HepG2 (cell line): ENCODE results near the gene SH3PXD2A. TPM values are rescaled to one million over a fixed set of nuclear protein-coding genes. Genes with fewer than 3 reads are reported as not detected.

Experiments
- HDAC2 ChIP-seq: sonication (generic); formaldehyde crosslinking; IDR thresholded peaks from 2 replicates; pipeline ENCODE4 v1.4.0; 2020; ENCODE audit warnings: missing genetic modification reagents
- ISL2 ChIP-seq: sonication (generic); formaldehyde crosslinking; IDR thresholded peaks from 2 replicates; pipeline ENCODE4 v1.5.0; 2020; ENCODE audit warnings: missing genetic modification reagents
- JUNB ChIP-seq: sonication (generic); formaldehyde crosslinking; IDR thresholded peaks from 2 replicates; pipeline ENCODE4 v1.8.0; 2022; ENCODE audit warnings: missing genetic modification reagents, mild to moderate bottlenecking, borderline replicate concordance
- KDM3A ChIP-seq: IDR thresholded peaks from 2 replicates; pipeline ENCODE4 v1.6.1; 2018; ENCODE audit warnings: low read depth, missing compliant biosample characterization
- NRL ChIP-seq: sonication (generic); formaldehyde crosslinking; IDR thresholded peaks from 2 replicates; pipeline ENCODE4 v1.5.0; 2020; ENCODE audit warnings: missing genetic modification reagents, mild to moderate bottlenecking, moderate library complexity, borderline replicate concordance
- RAD21 ChIP-seq: fragments of 450-650 bp; formaldehyde crosslinking; IDR thresholded peaks from 2 replicates; pipeline ENCODE4 v1.5.0; 2020; ENCODE audit warnings: mild to moderate bottlenecking
- ZNF549 ChIP-seq: sonication (generic); formaldehyde crosslinking; IDR thresholded peaks from 2 replicates; pipeline ENCODE4 v1.5.0; 2020; ENCODE audit warnings: missing genetic modification reagents
- ZNF768 ChIP-seq: sonication (generic); formaldehyde crosslinking; IDR thresholded peaks from 2 replicates; pipeline ENCODE4 v1.4.0; 2020; ENCODE audit warnings: missing genetic modification reagents
- ZNF773 ChIP-seq: sonication (generic); formaldehyde crosslinking; IDR thresholded peaks from 2 replicates; pipeline ENCODE4 v1.4.0; 2020; ENCODE audit warnings: missing genetic modification reagents, borderline replicate concordance
- ZSCAN21 ChIP-seq: sonication (generic); formaldehyde crosslinking; IDR thresholded peaks from 2 replicates; pipeline ENCODE4 v1.8.0; 2022; ENCODE audit warnings: mild to moderate bottlenecking, missing genetic modification reagents, moderate library complexity, borderline replicate concordance
- ZSCAN25 ChIP-seq: sonication (generic); formaldehyde crosslinking; IDR thresholded peaks from 2 replicates; pipeline ENCODE4 v1.8.0; 2022; ENCODE audit warnings: mild to moderate bottlenecking, missing genetic modification reagents
- polyA plus RNA-seq, 8 experiments: library from polyadenylated mRNA; depleted of rRNA in 3 of 8; stranded (reverse) in 7 of 8; unstranded in 1 of 8; fragments of >200 nt; fragmentation: Illumina TruSeq in 4 of 8; extraction: Trizol in 4 of 8; gene quantifications; 2 replicates each; pipeline versions ENCODE4 v1.2.1 to v1.2.3, GENCODE V29; 2011 to 2016; ENCODE audit warnings: low read depth in 4 of 8, missing spikeins in 1 of 8, mixed read lengths in 1 of 8; ENCODE audit not compliant: insufficient read depth in 1 of 8
- total RNA-seq, 5 experiments: library from RNA; depleted of rRNA; stranded (reverse); fragments of >200 nt; fragmentation: Illumina TruSeq; extraction: Trizol; gene quantifications; 2 replicates each; pipeline ENCODE4 v1.2.3, GENCODE V29; 2016; ENCODE audit warnings: low read depth in 1 of 5
- TF ChIP-seq, protein P1 (sequence below): sonication (generic); formaldehyde crosslinking; IDR thresholded peaks from 2 replicates; pipeline ENCODE4 v1.4.0; 2020; ENCODE audit warnings: mild to moderate bottlenecking, missing genetic modification reagents
- TF ChIP-seq, protein P2 (sequence below): IDR thresholded peaks from 2 replicates; pipeline ENCODE4 v1.6.1; 2012; ENCODE audit warnings: inconsistent platforms
- TF ChIP-seq, protein P3 (sequence below): sonication (generic); formaldehyde crosslinking; IDR thresholded peaks from 2 replicates; pipeline ENCODE4 v1.5.0; 2020; ENCODE audit warnings: mild to moderate bottlenecking, missing genetic modification reagents
- TF ChIP-seq, protein P4 (sequence below): sonication (generic); formaldehyde crosslinking; IDR thresholded peaks from 2 replicates; pipeline ENCODE4 v1.9.0; 2021; ENCODE audit warnings: mild to moderate bottlenecking, missing genetic modification reagents
- TF ChIP-seq, protein P5 (sequence below): sonication (generic); formaldehyde crosslinking; IDR thresholded peaks from 2 replicates; pipeline ENCODE4 v1.5.1; 2020; ENCODE audit warnings: missing genetic modification reagents, mild to moderate bottlenecking, borderline replicate concordance

The SH3PXD2A gene
- total and polyA plus RNA-seq, 2 of the 13 experiments (the other 11 are each of a cell fraction or from before 2014, with no cell fraction given), result 11.1 to 11.3 TPM

DNA sequence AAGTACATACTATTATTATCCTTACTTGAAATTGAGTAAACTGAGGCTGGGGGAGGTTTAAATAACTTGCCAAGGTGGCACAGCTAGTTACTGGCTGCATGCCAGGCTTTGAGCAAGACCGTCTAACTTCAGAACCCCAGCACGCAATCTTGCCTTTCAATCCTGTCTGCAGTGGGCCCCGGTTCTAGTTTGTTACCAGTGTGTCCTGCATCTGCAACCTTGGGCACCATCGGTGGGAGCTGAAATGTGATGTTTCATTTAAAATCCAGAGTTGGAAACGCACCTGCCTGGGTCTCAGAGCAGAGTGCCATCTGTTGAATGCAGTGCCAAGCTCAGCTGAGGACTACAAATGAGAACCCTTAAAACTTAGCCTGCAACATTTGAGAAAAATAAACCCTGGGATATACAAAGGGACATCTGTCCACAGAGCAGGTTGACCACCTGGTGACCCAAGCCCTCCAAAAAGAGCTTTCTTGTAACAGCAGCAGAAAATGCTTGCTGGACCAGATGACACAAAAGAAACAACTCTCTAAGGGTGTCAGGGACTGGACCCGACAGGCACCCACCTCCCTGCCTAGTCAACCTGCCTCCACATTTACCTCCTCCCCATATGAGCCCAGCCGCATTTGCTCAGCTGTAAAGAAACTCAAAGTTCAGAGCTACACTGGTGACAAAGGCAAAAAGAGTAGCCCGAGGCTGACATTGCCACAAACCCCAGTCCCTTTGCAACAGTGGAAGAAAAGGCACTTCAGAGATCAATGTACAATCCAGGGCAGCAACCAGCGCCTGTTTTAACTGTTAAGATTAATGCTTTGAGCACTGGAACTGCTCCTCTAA lies 1.7 kb downstream of the SH3PXD2A start (continued):
- TF ChIP-seq, protein P1, sequence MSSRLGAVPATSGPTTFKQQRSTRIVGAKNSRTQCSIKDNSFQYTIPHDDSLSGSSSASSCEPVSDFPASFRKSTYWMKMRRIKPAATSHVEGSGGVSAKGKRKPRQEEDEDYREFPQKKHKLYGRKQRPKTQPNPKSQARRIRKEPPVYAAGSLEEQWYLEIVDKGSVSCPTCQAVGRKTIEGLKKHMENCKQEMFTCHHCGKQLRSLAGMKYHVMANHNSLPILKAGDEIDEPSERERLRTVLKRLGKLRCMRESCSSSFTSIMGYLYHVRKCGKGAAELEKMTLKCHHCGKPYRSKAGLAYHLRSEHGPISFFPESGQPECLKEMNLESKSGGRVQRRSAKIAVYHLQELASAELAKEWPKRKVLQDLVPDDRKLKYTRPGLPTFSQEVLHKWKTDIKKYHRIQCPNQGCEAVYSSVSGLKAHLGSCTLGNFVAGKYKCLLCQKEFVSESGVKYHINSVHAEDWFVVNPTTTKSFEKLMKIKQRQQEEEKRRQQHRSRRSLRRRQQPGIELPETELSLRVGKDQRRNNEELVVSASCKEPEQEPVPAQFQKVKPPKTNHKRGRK, result no peak
- TF ChIP-seq ZNF773 (CRISPR knock-in tag) (no peak), ZNF768 (CRISPR knock-in tag) (peak; percentile 47; the same call in 1 of the 2 replicates), ZSCAN21 (CRISPR knock-in tag) (no peak), ISL2 (CRISPR knock-in tag) (no peak; the same call in 1 of the 2 replicates), JUNB (CRISPR knock-in tag) (no peak), RAD21 (CRISPR knock-in tag) (peak; percentile 9; the same call in 1 of the 2 replicates), HDAC2 (CRISPR knock-in tag) (peak; percentile 73), ZNF549 (CRISPR knock-in tag) (no peak), KDM3A (CRISPR knock-in tag) (no peak), NRL (CRISPR knock-in tag) (no peak), ZSCAN25 (CRISPR knock-in tag) (peak; percentile 0; the same call in 1 of the 2 replicates)
- TF ChIP-seq, protein P2, sequence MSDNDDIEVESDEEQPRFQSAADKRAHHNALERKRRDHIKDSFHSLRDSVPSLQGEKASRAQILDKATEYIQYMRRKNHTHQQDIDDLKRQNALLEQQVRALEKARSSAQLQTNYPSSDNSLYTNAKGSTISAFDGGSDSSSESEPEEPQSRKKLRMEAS, result peak; percentile 44; the same call in 1 of the 2 replicates
- TF ChIP-seq, protein P3, sequence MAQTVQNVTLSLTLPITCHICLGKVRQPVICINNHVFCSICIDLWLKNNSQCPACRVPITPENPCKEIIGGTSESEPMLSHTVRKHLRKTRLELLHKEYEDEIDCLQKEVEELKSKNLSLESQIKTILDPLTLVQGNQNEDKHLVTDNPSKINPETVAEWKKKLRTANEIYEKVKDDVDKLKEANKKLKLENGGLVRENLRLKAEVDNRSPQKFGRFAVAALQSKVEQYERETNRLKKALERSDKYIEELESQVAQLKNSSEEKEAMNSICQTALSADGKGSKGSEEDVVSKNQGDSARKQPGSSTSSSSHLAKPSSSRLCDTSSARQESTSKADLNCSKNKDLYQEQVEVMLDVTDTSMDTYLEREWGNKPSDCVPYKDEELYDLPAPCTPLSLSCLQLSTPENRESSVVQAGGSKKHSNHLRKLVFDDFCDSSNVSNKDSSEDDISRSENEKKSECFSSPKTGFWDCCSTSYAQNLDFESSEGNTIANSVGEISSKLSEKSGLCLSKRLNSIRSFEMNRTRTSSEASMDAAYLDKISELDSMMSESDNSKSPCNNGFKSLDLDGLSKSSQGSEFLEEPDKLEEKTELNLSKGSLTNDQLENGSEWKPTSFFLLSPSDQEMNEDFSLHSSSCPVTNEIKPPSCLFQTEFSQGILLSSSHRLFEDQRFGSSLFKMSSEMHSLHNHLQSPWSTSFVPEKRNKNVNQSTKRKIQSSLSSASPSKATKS (CRISPR knock-in tag), result 0 out of 2 replicates have a peak, but pooled peaks have one; percentile 53
- TF ChIP-seq, protein P4, sequence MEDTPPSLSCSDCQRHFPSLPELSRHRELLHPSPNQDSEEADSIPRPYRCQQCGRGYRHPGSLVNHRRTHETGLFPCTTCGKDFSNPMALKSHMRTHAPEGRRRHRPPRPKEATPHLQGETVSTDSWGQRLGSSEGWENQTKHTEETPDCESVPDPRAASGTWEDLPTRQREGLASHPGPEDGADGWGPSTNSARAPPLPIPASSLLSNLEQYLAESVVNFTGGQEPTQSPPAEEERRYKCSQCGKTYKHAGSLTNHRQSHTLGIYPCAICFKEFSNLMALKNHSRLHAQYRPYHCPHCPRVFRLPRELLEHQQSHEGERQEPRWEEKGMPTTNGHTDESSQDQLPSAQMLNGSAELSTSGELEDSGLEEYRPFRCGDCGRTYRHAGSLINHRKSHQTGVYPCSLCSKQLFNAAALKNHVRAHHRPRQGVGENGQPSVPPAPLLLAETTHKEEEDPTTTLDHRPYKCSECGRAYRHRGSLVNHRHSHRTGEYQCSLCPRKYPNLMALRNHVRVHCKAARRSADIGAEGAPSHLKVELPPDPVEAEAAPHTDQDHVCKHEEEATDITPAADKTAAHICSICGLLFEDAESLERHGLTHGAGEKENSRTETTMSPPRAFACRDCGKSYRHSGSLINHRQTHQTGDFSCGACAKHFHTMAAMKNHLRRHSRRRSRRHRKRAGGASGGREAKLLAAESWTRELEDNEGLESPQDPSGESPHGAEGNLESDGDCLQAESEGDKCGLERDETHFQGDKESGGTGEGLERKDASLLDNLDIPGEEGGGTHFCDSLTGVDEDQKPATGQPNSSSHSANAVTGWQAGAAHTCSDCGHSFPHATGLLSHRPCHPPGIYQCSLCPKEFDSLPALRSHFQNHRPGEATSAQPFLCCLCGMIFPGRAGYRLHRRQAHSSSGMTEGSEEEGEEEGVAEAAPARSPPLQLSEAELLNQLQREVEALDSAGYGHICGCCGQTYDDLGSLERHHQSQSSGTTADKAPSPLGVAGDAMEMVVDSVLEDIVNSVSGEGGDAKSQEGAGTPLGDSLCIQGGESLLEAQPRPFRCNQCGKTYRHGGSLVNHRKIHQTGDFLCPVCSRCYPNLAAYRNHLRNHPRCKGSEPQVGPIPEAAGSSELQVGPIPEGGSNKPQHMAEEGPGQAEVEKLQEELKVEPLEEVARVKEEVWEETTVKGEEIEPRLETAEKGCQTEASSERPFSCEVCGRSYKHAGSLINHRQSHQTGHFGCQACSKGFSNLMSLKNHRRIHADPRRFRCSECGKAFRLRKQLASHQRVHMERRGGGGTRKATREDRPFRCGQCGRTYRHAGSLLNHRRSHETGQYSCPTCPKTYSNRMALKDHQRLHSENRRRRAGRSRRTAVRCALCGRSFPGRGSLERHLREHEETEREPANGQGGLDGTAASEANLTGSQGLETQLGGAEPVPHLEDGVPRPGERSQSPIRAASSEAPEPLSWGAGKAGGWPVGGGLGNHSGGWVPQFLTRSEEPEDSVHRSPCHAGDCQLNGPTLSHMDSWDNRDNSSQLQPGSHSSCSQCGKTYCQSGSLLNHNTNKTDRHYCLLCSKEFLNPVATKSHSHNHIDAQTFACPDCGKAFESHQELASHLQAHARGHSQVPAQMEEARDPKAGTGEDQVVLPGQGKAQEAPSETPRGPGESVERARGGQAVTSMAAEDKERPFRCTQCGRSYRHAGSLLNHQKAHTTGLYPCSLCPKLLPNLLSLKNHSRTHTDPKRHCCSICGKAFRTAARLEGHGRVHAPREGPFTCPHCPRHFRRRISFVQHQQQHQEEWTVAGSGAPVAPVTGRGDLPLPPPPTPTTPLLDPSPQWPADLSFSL (CRISPR knock-in tag), result no peak
- TF ChIP-seq, protein P5, sequence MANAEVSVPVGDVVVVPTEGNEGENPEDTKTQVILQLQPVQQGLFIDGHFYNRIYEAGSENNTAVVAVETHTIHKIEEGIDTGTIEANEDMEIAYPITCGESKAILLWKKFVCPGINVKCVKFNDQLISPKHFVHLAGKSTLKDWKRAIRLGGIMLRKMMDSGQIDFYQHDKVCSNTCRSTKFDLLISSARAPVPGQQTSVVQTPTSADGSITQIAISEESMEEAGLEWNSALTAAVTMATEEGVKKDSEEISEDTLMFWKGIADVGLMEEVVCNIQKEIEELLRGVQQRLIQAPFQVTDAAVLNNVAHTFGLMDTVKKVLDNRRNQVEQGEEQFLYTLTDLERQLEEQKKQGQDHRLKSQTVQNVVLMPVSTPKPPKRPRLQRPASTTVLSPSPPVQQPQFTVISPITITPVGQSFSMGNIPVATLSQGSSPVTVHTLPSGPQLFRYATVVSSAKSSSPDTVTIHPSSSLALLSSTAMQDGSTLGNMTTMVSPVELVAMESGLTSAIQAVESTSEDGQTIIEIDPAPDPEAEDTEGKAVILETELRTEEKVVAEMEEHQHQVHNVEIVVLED, result no peak
